ENCODE data around the gene GTPBP3. TPM values are rescaled to one million over a fixed set of nuclear protein-coding genes. Genes with fewer than 3 reads are reported as not detected.
A peak's percentile ranks its signal among the peaks of the same experiment; 100 is the strongest.

Gene GTPBP3
- total and polyA plus RNA-seq, 2 of the 13 experiments (the other 11 are each of a cell fraction or from before 2014, with no cell fraction given), result 17.5 to 30.0 TPM

DNA sequence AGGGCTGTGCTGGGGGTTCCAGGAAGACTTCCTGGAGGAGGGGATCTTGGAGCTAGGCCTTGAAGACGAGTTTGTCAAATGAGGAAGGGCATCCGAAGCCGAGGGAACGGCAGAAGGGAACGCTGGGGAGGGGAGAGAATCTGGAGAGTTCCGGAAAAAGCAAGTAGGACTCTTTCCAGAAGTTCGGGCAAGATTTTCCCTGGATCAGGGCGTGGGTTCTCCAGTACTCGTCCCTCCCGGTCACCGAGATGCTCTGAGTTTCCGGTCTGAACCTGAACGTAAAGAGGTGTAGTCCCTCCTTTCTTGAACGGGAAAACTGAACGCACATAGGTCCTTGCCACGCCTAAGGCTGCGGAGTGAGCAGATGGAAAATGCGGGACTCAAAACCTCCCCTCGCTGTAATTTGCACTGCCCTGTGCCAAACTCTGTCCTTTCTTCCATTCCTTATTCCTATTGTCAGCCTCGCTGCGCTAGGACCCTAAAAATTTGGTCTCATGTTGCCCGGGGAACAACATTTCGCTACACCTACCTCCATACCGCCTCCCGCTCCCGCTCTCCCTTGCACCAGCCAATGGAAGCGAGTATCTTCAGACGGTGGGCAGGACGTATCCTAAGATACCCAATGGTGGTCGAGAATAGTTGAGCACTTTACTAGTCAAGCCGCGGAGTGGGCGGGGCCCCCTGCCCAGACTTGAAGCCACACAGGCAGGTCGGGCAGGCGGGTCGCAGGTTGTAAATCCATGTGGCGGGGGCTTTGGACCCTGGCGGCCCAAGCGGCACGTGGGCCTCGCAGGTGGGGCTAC is at the start of gene GTPBP3 (continued):
- TF ChIP-seq FOXA1 (IDR thresholded peaks at IDR 0.05), result no peak
- peak; percentile 16; the same call in 1 of the 2 replicates for TF ChIP-seq FOXA1 (CRISPR knock-in tag; IDR thresholded peaks at IDR 0.05)
- TF ChIP-seq, protein P1, sequence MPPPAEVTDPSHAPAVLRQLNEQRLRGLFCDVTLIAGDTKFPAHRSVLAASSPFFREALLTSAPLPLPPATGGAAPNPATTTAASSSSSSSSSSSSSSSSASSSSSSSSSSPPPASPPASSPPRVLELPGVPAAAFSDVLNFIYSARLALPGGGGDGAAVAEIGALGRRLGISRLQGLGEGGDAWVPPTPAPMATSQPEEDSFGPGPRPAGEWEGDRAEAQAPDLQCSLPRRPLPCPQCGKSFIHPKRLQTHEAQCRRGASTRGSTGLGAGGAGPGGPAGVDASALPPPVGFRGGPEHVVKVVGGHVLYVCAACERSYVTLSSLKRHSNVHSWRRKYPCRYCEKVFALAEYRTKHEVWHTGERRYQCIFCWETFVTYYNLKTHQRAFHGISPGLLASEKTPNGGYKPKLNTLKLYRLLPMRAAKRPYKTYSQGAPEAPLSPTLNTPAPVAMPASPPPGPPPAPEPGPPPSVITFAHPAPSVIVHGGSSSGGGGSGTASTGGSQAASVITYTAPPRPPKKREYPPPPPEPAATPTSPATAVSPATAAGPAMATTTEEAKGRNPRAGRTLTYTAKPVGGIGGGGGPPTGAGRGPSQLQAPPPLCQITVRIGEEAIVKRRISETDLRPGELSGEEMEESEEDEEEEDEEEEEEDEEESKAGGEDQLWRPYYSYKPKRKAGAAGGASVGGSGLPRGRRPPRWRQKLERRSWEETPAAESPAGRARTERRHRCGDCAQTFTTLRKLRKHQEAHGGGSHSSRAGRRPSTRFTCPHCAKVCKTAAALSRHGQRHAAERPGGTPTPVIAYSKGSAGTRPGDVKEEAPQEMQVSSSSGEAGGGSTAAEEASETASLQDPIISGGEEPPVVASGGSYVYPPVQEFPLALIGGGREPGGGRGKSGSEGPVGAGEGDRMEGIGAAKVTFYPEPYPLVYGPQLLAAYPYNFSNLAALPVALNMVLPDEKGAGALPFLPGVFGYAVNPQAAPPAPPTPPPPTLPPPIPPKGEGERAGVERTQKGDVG (CRISPR knock-in tag; IDR thresholded peaks at IDR 0.05; ENCODE audit: borderline replicate concordance), result no peak
- TF ChIP-seq SMAD3 (CRISPR knock-in tag; IDR thresholded peaks at IDR 0.05), result 0 out of 2 replicates have a peak, but pooled peaks have one; percentile 1
- TF ChIP-seq GABPA (IDR thresholded peaks at IDR 0.05; ENCODE audit: low read depth, low read length), result peak; percentile 65
- TF ChIP-seq GABPA (CRISPR knock-in tag; IDR thresholded peaks at IDR 0.05; ENCODE audit: low read depth), result peak; percentile 94
- TF ChIP-seq KDM2A (CRISPR knock-in tag; IDR thresholded peaks at IDR 0.05; ENCODE audit: borderline replicate concordance, low read depth), result peak; percentile 78; the same call in 1 of the 2 replicates
- TF ChIP-seq, protein P2, sequence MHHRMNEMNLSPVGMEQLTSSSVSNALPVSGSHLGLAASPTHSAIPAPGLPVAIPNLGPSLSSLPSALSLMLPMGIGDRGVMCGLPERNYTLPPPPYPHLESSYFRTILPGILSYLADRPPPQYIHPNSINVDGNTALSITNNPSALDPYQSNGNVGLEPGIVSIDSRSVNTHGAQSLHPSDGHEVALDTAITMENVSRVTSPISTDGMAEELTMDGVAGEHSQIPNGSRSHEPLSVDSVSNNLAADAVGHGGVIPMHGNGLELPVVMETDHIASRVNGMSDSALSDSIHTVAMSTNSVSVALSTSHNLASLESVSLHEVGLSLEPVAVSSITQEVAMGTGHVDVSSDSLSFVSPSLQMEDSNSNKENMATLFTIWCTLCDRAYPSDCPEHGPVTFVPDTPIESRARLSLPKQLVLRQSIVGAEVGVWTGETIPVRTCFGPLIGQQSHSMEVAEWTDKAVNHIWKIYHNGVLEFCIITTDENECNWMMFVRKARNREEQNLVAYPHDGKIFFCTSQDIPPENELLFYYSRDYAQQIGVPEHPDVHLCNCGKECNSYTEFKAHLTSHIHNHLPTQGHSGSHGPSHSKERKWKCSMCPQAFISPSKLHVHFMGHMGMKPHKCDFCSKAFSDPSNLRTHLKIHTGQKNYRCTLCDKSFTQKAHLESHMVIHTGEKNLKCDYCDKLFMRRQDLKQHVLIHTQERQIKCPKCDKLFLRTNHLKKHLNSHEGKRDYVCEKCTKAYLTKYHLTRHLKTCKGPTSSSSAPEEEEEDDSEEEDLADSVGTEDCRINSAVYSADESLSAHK (CRISPR knock-in tag; IDR thresholded peaks at IDR 0.05; ENCODE audit: borderline replicate concordance), result no peak
- TF ChIP-seq TCF12 (IDR thresholded peaks at IDR 0.05), result no peak
- 0 out of 2 replicates have a peak, but pooled peaks have one; percentile 48 for TF ChIP-seq TCF12 (CRISPR knock-in tag; IDR thresholded peaks at IDR 0.05)
- peak; percentile 47 for TF ChIP-seq HNF1B (CRISPR knock-in tag; IDR thresholded peaks at IDR 0.05)
- no peak for TF ChIP-seq ATF7 (IDR thresholded peaks at IDR 0.05)
- TF ChIP-seq ATF7 (CRISPR knock-in tag; IDR thresholded peaks at IDR 0.05), result no peak
- peak; percentile 80 for TF ChIP-seq ZNF747 (CRISPR knock-in tag; IDR thresholded peaks at IDR 0.05; ENCODE audit: borderline replicate concordance)
- peak; percentile 54; the same call in 1 of the 2 replicates for TF ChIP-seq NCOR1 (IDR thresholded peaks at IDR 0.05; ENCODE audit: borderline replicate concordance, low read length)
- no peak for TF ChIP-seq AHR (CRISPR knock-in tag; IDR thresholded peaks at IDR 0.05)
- no peak for TF ChIP-seq ZBTB38 (CRISPR knock-in tag; IDR thresholded peaks at IDR 0.05)
- peak; percentile 34; the same call in 1 of the 2 replicates for TF ChIP-seq ISL2 (CRISPR knock-in tag; IDR thresholded peaks at IDR 0.05)
- TF ChIP-seq HMG20A (CRISPR knock-in tag; IDR thresholded peaks at IDR 0.05; ENCODE audit: borderline replicate concordance), result no peak; the same call in 1 of the 2 replicates
- TF ChIP-seq SOX5 (CRISPR knock-in tag; IDR thresholded peaks at IDR 0.05; ENCODE audit: borderline replicate concordance), result no peak; the same call in 1 of the 2 replicates
- no peak for TF ChIP-seq JUND (CRISPR knock-in tag; IDR thresholded peaks at IDR 0.05)
- no peak for TF ChIP-seq MBD4 (IDR thresholded peaks at IDR 0.05; ENCODE audit: borderline replicate concordance, low read length)
- TF ChIP-seq, protein P3, sequence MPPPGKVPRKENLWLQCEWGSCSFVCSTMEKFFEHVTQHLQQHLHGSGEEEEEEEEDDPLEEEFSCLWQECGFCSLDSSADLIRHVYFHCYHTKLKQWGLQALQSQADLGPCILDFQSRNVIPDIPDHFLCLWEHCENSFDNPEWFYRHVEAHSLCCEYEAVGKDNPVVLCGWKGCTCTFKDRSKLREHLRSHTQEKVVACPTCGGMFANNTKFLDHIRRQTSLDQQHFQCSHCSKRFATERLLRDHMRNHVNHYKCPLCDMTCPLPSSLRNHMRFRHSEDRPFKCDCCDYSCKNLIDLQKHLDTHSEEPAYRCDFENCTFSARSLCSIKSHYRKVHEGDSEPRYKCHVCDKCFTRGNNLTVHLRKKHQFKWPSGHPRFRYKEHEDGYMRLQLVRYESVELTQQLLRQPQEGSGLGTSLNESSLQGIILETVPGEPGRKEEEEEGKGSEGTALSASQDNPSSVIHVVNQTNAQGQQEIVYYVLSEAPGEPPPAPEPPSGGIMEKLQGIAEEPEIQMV (CRISPR knock-in tag; IDR thresholded peaks at IDR 0.05; ENCODE audit: low read depth), result no peak
